T1000 (cell line): ENCODE results near the gene FBXO3.
"Not testable (repeated sequence)": the region's sequence is repeated elsewhere in the genome, so short reads cannot be mapped to it uniquely, and the experiment has no call there.

Experiments
- DNase-seq: peaks from one replicate; lab custom pipeline; 2025; ENCODE audit warnings: mixed read lengths; lab: John Stamatoyannopoulos, UW

Gene FBXO3, protein sequence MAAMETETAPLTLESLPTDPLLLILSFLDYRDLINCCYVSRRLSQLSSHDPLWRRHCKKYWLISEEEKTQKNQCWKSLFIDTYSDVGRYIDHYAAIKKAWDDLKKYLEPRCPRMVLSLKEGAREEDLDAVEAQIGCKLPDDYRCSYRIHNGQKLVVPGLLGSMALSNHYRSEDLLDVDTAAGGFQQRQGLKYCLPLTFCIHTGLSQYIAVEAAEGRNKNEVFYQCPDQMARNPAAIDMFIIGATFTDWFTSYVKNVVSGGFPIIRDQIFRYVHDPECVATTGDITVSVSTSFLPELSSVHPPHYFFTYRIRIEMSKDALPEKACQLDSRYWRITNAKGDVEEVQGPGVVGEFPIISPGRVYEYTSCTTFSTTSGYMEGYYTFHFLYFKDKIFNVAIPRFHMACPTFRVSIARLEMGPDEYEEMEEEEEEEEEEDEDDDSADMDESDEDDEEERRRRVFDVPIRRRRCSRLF

DNA sequence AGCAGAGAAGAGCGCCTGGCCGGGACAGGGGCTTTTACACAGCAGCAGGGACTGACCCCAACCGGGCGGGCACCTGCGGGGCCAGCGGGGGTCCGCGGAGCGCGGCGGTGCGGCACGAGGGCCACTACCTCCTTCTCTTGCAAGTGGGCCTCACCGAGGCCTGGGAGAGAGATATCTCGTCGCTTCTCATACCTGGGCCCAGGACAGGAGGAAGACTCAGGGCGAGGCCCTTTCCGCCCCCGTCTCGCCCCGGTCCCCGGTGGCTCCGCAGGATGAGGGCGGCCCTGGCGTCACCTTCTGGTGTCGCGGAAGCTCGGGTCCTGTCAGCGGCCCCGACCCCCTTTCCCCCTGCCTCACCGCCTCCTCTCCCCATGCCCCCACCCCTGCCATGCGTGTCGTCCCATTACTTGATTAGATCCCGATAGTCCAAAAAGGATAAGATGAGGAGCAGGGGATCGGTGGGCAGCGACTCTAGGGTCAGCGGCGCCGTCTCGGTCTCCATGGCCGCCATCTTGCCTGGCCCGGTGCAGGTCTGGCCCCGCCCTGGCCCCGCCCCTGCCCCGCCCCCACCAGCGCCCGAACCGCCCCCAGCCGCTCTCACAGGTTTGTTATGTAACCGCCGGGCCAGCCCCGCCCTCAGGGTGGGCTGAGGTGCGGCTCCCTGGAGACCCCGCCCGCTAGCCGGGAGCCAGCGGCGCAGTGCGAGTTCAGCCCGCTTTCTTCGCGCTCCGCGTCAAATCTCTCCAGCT is at the start of gene FBXO3:
Gene FBXO3, minus strand, starts transcription at position 534 of the 749 bp plus-strand sequence. Its CDS starts 23 bp downstream, at position 511.
- DNase-seq, result peak; percentile 60

DNA sequence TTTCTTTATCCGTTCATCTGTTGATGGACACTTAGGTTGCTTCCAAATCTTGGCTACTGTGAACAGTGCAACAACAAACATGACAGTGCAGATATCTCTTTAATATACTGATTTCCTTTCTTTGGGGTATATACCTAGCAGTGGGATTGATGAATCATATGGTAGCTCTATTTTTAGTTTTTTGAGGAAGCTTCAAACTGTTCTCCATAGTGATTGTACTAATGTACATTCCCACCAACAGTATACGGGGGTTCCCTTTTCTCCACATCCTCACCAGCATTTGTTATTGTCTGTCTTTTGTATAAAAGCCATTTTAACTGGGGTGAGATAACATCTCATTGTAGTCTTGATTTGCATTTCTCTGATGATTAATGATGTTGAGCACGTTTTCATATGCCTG is 48.7 kb upstream of the FBXO3 start:
- DNase-seq, result not testable (repeated sequence)

DNA sequence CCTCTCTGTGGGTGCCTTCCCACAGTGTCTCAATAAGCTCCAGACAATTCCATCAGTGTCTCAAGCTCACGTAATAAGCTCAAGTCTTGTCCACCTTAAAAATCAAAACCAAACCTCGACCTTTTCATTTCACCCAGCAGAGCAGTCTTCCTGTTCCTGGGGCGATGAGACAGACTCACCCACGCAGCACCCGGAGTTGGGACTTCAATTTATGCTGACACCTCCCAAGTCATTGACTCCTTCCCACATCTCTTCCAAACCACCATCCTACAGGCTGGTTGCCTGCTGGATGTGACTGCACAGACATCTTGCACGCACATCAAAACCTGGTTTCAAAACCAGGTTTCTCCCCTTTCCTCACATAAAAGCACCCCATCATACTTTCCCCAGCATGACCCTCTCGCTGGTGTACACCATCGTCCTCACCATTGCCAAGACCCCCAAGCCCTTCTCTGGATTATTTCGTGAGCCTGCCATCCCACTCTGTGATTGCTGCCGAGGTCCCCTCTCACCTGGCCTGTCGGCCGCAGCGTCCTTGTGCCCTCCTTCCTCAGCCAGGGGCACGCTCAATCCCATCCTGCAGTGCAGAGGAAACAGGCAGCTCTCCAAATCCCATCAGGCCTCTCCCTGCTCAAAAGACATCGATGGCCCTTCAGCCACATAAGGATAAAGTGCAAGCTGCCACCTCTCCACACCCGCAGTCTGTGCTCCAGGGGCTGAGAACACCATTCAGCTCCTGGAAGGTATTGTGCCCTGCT is 45.1 kb upstream of the FBXO3 start:
- no peak for DNase-seq

DNA sequence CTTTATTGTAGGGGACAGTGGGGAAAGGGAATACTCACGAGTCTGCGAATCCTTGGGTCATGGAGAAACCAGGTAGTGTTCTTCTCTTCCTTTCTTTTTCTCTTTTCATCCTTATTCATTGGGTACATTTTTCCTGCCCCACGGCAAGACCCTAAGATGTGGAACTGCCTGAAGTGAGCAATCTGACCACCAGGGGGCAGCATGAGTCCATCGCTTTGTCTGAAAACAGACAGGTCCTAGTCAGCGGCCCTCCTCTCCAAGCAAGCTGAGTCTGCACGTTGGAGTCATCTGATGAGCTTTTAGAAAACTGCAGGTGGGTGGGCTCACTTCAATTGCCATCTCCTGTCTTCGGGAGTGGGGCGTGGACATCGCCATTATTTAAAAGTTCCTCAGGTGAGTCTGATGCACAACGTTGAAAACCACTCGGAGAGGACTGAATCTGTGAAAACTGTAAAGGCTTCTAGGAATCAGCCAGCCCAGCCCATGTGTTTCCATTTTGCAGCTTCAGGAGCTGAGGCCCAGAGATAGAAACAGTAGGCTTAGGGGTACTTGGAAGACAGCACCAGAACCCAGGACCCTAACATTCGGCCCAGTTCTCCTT is 34.0 kb upstream of the FBXO3 start:
- peak; percentile 46 for DNase-seq

DNA sequence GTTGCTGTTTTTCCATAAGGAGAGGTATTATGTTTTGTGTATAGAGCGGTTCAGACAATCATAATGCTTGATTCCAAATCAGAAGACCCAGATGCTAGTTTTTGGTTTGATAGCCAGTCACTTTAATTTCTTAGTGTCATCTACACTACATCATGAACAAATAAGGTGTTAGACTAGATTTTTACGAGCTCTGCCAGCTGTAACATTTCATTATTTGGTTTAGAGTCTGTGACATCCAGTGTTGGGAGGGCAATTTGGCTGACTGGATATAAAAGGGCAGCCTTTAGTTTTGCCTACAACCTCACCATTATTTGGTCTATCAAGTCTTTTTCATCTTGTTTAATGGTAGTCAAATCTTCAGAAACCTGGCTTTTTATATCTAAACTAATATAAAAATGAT is 30.2 kb upstream of the FBXO3 start:
- DNase-seq, result no peak

DNA sequence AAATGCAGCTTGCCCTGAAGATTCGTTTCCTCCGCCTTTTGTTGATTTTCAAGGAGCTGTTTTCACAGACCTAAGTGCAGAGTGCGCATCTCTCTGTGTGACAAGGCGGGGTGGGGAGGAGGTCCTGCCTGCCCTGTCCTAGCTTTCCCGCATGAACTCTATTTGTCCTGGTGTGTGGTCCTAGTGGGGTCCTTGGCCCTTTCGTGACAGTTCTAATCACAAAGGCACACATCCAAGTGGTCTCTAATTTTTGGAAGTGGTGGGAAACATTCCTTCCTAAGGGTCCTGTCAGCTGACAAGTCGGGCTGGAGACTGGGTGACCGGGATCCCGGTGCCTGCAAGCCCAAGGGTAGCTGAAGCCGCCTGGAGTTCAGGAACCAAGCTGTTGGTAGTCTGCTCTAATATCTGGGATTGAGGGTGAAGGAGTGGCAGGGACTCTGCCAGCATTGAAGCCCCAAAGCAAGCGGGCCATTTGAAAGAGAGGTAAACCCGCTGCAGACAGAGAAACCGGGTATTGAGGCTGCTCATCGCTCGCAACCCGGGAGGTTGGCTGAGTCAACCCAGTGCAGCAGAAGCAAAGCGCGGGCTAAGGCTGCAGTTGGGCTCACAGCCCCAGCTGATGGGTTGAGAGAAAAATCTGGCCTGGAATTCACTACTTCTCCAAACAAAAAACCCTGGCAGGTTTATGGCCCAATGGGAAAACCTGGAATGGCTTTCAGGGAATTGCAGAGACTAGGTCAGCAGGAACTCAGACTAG is 28.1 kb upstream of the FBXO3 start:
- DNase-seq, result peak; percentile 49

DNA sequence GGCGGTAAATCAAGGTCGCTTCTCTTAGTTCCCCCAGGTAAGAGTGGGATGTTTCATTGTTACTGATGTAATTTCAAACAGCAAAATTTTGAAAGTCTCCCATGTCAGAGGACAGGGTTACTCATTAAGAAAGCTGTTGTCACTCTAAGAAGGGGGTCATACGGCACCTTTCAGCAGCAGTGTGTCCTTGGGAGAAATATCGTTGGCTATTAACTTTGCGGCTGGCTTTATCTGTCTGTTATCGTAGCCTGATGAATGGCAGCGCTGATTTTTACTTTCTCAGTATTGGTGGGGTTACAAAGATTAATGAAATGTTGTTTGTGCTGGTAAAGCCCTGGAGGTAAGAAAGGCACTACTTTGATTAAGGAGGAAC is 27.5 kb upstream of the FBXO3 start:
- DNase-seq, result no peak

DNA sequence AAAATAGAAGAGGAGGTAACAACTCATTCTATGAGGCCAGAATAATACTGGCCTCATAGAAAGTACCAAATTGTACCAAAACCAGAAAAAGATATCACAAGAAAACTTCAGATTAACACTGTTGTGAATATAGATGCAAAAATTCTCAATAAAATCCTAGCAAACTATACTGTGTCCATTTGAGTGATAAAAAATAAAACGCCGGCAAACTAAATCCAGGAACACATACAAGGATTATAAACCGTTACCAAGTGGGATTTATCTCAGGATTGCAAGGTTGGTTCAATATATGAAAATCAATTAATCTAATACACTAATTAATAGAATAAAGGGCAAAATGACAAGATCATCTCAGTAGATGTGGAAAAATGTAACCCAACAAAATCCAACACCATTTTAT is 23.6 kb upstream of the FBXO3 start:
- no peak for DNase-seq

DNA sequence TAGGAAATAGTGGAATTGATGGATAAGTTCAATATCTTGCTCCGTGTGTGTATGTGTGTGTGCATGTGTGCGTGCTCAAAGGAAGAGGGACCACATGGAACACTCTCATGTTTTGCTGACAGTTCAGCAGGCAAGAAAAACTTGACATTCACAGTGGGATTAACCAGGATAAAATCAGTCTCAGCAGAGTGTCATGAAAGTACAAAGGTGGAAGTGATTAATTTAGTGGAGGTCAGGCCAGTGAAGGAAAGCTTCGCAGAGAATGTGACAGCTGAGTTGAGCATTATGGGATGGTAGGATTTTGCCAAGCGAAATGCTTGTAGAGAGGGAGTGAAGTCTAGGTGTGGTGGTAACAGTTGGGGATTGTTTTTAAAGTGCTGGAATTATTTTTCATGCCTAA is 15.7 kb upstream of the FBXO3 start:
- DNase-seq, result no peak

DNA sequence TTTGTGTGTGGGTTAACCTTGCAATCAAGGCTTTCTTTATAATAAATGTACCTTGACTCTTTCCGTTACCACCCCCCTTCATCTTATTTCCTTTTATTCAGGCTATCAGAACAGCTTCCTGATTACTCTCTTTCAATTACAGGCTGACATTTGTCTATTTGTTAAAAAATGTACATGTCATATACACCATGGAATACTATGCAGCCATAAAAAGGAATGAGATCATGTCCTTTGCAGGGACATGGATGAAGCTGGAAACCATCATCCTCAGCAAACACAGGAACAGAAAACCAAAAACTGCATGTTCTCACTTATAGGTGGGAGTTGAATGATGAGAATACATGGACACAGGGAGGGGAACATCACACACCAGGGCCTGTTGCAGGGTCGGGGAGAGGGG is 13.8 kb upstream of the FBXO3 start:
- DNase-seq, result not testable (repeated sequence)

DNA sequence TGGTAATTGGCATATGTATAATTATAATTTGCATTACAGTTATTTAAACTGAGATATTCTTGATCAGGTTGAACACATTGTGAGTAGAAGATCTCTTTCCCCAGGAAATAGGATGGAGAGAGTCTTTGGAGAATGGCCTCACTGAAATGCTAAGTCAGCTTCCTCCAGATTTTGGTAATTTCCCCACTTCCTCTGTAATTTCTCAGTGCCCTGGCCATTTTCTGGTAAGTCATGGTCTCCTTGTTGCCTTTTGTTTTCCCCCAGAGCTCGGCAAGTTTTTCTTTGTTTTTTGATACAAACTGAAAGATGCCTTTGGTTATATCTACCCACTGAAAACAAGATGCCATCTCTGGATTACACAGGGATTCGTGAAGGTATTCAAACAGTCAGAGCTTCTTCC is 12.8 kb upstream of the FBXO3 start:
- DNase-seq, result no peak

DNA sequence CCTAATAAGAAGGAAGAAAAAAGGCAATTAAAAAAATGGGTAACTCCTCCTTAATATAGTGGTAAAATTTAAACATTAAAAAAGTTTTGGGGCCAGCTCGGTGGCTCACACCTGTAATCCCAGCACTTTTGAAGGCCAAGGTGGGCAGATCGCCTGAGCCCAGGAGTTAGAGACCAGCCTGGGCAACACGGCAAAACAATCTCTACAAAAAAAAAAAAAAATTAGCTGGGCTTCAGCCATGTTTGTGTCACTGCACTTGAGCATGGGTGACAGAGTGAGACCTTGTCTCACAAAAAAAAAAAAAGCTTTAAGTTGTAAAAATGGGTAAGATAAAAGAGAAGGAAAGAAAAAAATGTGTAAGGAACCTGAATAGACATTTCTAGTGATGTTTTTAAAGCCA is 11.3 kb upstream of the FBXO3 start:
- DNase-seq, result no peak

DNA sequence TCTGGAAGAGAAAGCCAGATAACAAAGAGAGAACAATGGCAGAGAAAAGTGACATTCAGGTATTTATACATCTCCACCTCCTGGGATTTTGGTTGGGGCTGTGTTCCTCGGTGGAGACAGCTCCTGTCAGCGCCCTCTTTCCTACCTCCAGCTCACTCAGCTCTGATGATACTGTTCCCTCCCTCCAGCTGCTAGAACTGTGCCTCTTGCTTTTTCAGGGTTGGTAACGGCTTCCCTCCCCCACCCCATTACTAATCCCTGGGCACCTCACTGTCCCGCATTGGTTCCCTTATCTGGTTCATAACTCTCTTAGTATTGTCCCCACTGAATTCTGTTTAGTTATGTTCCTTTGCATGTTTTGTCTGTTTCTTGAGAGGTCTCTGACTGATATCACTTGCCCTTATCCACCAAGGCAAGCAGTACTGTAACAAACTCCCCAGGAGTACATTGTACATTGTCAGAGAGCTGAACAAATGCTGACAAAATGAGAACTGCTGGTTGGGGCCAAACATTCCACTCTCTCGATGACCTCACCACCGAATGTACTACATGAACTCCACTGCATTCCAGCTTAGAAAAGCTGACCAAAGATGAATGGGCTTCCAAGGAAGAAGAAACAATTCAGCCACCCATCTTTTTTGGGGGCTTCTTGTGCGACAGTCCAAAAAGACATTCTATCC is 5.7 kb upstream of the FBXO3 start:
- DNase-seq, result no peak

DNA sequence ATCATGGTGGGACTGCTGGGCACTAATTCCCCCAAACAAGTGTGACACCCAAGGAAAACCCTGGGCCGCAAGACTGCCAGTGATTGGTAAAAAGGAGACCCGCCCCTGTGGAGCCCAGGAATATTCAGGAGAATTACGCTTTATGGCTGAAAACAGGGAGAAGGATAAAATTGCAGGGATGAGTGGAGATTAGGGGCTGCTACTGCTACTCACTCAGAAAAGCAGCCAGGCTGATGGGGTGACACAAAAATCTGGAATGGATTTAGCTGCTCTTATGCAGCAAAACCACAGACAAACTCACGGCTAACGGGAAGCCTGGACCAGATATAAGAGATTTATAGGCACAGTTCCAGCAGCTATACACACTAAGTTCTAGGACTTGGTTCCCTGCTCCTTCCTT is 4.4 kb upstream of the FBXO3 start:
- no peak for DNase-seq

DNA sequence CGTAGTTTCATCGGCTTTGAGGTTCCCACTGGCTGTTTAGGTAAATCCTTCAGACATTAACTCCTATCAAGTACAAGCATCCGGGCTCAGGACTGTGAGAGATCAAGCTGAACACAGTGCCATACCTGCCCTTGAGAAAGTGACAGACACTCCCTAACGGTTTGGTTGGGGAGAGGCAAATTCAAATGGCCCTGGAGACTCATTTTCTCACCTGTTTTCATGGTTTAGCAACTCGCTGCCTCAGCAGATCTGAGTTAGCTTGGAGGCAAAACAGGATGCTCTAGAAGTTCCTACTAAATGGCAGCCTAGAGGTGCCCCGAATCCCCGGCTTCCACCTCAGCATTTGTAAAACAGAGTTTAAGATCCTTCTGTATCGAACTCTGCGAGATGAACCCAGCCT is 3.6 kb upstream of the FBXO3 start:
- no peak for DNase-seq

DNA sequence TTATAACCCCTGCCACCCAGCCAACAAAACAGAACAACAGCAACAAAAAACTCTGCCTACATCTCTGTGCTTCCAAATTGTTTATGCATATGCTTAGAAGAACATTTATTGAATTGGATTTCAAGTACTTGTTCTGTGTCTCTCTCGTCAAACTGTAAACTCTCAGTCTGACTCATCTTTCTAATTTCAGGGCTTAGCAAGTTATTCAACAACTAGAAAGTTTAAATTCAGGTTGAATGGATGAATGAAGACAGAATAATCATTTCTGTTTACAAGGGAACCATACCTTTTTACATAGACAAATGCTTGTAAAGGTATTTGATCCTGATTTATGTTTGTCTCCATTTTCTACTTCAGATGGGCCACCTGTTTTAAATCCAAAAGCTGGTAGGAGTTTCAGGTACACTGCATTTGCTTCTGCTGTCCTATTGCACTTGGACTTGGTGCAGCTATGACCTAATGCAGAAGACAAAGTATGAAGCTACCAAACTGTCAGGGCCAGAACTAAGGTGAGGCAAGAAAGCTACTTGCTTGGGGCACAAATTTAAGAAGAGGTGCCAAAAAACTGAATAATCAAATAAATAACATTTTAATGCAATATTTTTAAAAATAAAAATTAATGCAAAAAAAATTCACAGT is 1.6 kb upstream of the FBXO3 start:
- DNase-seq, result no peak

DNA sequence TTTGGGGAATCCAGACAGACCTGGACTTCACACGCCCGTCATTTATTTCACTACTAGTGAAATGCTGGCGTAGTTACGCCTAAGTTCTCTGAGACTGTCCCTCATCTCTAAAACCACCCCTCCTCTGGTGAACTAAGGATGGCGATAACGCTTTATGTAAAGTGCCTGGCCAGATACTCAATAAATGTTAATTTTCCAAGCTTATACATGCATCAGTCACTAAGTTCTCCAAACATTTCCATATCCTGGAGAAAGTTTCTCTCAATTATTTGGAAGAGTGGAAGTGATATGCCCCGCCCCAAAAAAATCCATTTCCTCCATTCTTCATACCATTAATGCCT is 1.1 kb upstream of the FBXO3 start:
- no peak for DNase-seq

DNA sequence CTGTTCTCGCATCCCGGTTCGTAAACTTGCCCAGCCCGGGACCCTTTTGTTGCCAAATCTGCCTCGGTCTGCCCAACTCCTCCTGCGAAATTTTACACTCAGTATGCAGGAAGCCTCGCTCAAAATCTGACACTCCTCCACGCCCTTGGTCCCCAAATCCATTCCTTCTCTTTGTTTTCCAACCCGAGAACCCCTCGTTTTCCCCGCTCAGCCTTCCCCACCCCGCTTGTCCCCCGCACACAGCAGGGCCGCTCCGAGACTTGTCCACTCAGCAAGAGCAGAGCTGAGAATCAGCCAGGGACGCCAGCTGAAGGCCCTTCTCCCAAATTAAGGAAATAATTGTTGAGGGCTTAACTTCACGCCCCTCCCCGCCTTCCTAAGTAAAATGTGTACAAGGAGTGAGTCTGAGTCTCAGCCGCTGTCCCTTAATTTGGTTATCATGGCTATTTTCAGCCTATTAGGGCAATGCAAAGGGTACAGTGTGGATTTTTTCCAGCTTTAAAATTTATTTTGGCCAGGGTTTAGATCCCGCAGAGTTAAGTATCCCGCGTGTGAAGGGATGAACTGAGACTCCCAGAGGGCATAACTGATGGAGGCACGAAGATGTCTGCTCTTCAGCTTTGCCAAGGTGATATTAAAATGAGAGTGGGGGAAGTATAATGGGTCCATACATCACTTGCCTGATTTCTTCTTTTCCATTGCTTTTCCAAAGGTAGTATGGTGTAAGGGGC is 581 bp upstream of the FBXO3 start:
- DNase-seq, result no peak

DNA sequence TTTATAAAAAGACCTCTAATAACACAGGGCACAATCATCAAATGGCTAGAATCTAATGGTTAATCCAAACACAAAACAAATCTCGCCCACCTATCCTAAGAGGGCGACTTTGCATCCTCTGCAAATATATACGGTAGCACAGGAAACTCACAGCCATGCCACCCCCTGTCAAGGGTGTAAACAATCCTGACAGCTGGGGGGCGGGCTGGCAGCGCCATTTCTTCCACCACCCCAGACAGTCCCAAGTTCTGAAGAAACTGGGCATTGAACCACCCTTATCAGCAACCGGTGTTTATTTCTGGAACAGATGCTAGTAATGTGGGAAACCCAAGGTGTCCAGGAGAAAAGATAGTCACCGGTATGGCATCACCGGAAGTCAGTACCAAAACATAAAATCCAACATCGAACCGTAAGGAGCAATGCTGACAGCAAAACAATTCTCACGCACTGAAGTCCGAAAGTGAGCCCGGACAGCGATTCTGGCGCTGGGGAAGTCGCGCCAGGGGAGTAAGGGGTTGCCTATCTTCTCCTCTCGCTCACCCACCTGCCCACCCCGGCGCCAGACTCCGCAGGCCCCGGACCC is 825 bp downstream of the FBXO3 start:
- no peak for DNase-seq
